ENCODE data around the gene NT5C2.
"Not testable (repeated sequence)": the region's sequence is repeated elsewhere in the genome, so short reads cannot be mapped to it uniquely, and the experiment has no call there.

NT5C2 gene

GRCh38 chr10:103082683-103083082, 110.4 kb downstream of the NT5C2 start:
- no peak for DNase-seq

- no peak for DNase-seq
Measured at GRCh38 chr10:103080891-103081581, 112.0 kb downstream of the NT5C2 start.

GRCh38 chr10:103079946-103080345, 113.1 kb downstream of the NT5C2 start:
- DNase-seq, result no peak

GRCh38 chr10:103079100-103079499, 114.0 kb downstream of the NT5C2 start:
- DNase-seq, result no peak

- DNase-seq, result no peak
Measured at GRCh38 chr10:103078676-103079075, 114.4 kb downstream of the NT5C2 start.

- DNase-seq, result no peak
Measured at GRCh38 chr10:103078309-103078615, 114.8 kb downstream of the NT5C2 start.

GRCh38 chr10:103077491-103078308, 115.4 kb downstream of the NT5C2 start:
- DNase-seq, result no peak

GRCh38 chr10:103077020-103077419, 116.1 kb downstream of the NT5C2 start:
- DNase-seq, result no peak

GRCh38 chr10:103072891-103073290, 120.2 kb downstream of the NT5C2 start:
- no peak for DNase-seq

- no peak for DNase-seq
Measured at GRCh38 chr10:103072276-103072675, 120.8 kb downstream of the NT5C2 start.

GRCh38 chr10:103069453-103070331, 123.4 kb downstream of the NT5C2 start:
- no peak for DNase-seq

GRCh38 chr10:103067956-103068355, 125.1 kb downstream of the NT5C2 start:
- no peak for DNase-seq

GRCh38 chr10:103067484-103067883, 125.6 kb downstream of the NT5C2 start:
- DNase-seq, result no peak

- not testable (repeated sequence) for DNase-seq
Measured at GRCh38 chr10:103067099-103067477, 126.0 kb downstream of the NT5C2 start.

- no peak for DNase-seq
Measured at GRCh38 chr10:103066141-103067098, 126.7 kb downstream of the NT5C2 start.

- no peak for DNase-seq
Measured at GRCh38 chr10:103064956-103065355, 128.1 kb downstream of the NT5C2 start.

GRCh38 chr10:103062854-103063590, 130.1 kb downstream of the NT5C2 start:
- no peak for DNase-seq

- DNase-seq, result no peak
Measured at GRCh38 chr10:103060575-103060974, 132.5 kb downstream of the NT5C2 start.

- DNase-seq, result no peak
Measured at GRCh38 chr10:103058034-103058433, 135.0 kb downstream of the NT5C2 start.

- no peak for DNase-seq
Measured at GRCh38 chr10:103055105-103055504, 138.0 kb downstream of the NT5C2 start.

- no peak for DNase-seq
Measured at GRCh38 chr10:103054621-103055020, 138.5 kb downstream of the NT5C2 start.

Data from NCI-H524 treated with DMSO at 0.1 percent for 48 hours (cell line).